GM12878 (cell line): ENCODE data around the gene NT5C1A. TPM values are rescaled to one million over a fixed set of nuclear protein-coding genes. Genes with fewer than 3 reads are reported as not detected.

Source experiments
- ATAC-seq: fragments of 200-7000 bp; cut with Tn5 transposase; 3 replicates; pipeline ENCODE4 v1.9.1; 2020; ENCODE audit warnings: mild to moderate bottlenecking, moderate library complexity
- BruUV-seq: library from RNA; stranded (reverse); fragments of 400-500 nt; replicated peaks from 2 replicates; lab custom pipeline; 2021; lab: Mats Ljungman, UMichigan
- CTCF ChIA-PET: fragments of 300-600 bp; sonication (Branson Sonifier 250); formaldehyde crosslinking; extraction: SDS; loops from one replicate; lab custom pipeline; 2021; ENCODE audit warnings: inconsistent platforms; lab: Yijun Ruan, JAX
- POLR2A ChIA-PET: fragments of 350-600 bp; formaldehyde crosslinking; extraction: SDS; loops from one replicate; lab custom pipeline; 2021; ENCODE audit warnings: inconsistent platforms; lab: Charles Lee
- RAD21 ChIA-PET: fragments of 300-600 bp; sonication (Branson Sonifier 250); formaldehyde crosslinking; loops from one replicate; lab custom pipeline; 2023; ENCODE audit warnings: antibody characterized with exemption; ENCODE audit not compliant: unreplicated experiment; lab: Charles Lee
- SMC1A ChIA-PET: fragments of 300-600 bp; sonication (Branson Sonifier 250); formaldehyde crosslinking; loops from one replicate; lab custom pipeline; 2023; ENCODE audit not compliant: unreplicated experiment, uncharacterized antibody; lab: Charles Lee
- DNase-seq: peaks from one replicate; pipeline ENCODE4 v3.0.0-alpha.2; 2011; ENCODE audit warnings: low read depth, low spot score
- FAIRE-seq: peaks from 3 replicates; lab custom pipeline; 2011; peaks lifted over from hg19 to GRCh38; lab: Jason Lieb, UNC
- H2AFZ ChIP-seq: 2 replicates; pipeline ENCODE4 v1.6.0; 2011; ENCODE audit warnings: low read depth, low read length, control low read depth; ENCODE audit not compliant: control insufficient read depth
- H3K27ac ChIP-seq: 2 replicates; pipeline ENCODE4 v1.5.1; 2011; ENCODE audit warnings: control low read depth; ENCODE audit not compliant: control insufficient read depth, insufficient read depth
- H3K27me3 ChIP-seq, 2 experiments: replicated peaks in 1 of 2; 2 replicates each; pipeline versions ENCODE4 v1.6.0 to v1.6.1; 2011; ENCODE audit warnings: low read length in 1 of 2; ENCODE audit not compliant: control insufficient read depth in 2 of 2, insufficient read depth in 2 of 2
- H3K36me3 ChIP-seq, 2 experiments: 2 replicates each; pipeline ENCODE4 v1.5.1; 2011; ENCODE audit warnings: low read length in 1 of 2; ENCODE audit not compliant: control insufficient read depth in 2 of 2, insufficient read depth in 2 of 2
- H3K4me1 ChIP-seq: 2 replicates; pipeline ENCODE4 v1.6.1; 2011; ENCODE audit warnings: mild to moderate bottlenecking, low read length, moderate library complexity, mixed read lengths; ENCODE audit not compliant: control insufficient read depth, insufficient read depth
- H3K4me2 ChIP-seq: 2 replicates; pipeline ENCODE4 v1.6.0; 2011; ENCODE audit warnings: control low read depth; ENCODE audit not compliant: control insufficient read depth, insufficient read depth
- H3K4me3 ChIP-seq: fragments of 200-600 bp; sonication (generic); 2 replicates; pipeline ENCODE4 v1.5.1; 2016
- H3K79me2 ChIP-seq: 2 replicates; pipeline ENCODE4 v1.6.0; 2011; ENCODE audit warnings: low read length; ENCODE audit not compliant: control insufficient read depth, insufficient read depth
- H3K9ac ChIP-seq: 2 replicates; pipeline ENCODE4 v1.8.0; 2011; ENCODE audit warnings: low read length, control low read depth, mixed read lengths; ENCODE audit not compliant: control insufficient read depth, insufficient read depth
- H3K9me3 ChIP-seq: replicated peaks from 3 replicates; pipeline ENCODE4 v1.5.1; 2011; ENCODE audit warnings: mild to moderate bottlenecking, low read length; ENCODE audit not compliant: control insufficient read depth, insufficient read depth
- H4K20me1 ChIP-seq: 2 replicates; pipeline ENCODE4 v1.6.0; 2011; ENCODE audit not compliant: control insufficient read depth, insufficient read depth
- BACH1 ChIP-seq: fragments of 450-650 bp; IDR thresholded peaks from 2 replicates; pipeline ENCODE4 v1.6.1; 2017; ENCODE audit warnings: mild to moderate bottlenecking, borderline replicate concordance
- EED ChIP-seq: sonication (generic); IDR thresholded peaks from 2 replicates; pipeline ENCODE4 v1.6.1; 2016; ENCODE audit warnings: antibody characterized with exemption, low read depth
- IKZF1 ChIP-seq: fragments of 450-650 bp; conservative IDR thresholded peaks from 2 replicates; pipeline ENCODE4 v1.6.1; 2017; ENCODE audit warnings: antibody characterized with exemption, mild to moderate bottlenecking
- KAT2A ChIP-seq: conservative IDR thresholded peaks from 2 replicates; pipeline ENCODE4 v1.6.1; 2011; ENCODE audit warnings: low read depth, low read length; ENCODE audit not compliant: control insufficient read depth
- MTA3 ChIP-seq: IDR thresholded peaks from 2 replicates; pipeline ENCODE4 v1.6.1; 2012; ENCODE audit warnings: low read length, inconsistent platforms, borderline replicate concordance
- ZNF274 ChIP-seq: IDR thresholded peaks from one replicate; pipeline ENCODE4 v1.8.0; 2011; ENCODE audit not compliant: insufficient read length, insufficient read depth
- WGBS: methylation state at CpG from one replicate; pipeline ENCODE4 v1.1.6; 2016; ENCODE audit warnings: low lambda C conversion rate; ENCODE audit not compliant: insufficient replicate concordance, insufficient coverage; ENCODE audit errors: missing lambda C conversion rate; 5-methylcytosine and 5-hydroxymethylcytosine counted together
- in situ Hi-C: fragments of 300-500 bp; cut with MboI; formaldehyde crosslinking; loops from 9 replicates; pipeline ENCODE4 v1.14.3; 2018; ENCODE audit warnings: mixed read lengths
- intact Hi-C: fragments of 100-400 bp; cut with micrococcal nuclease; formaldehyde crosslinking; loops from one replicate; pipeline ENCODE4 v1.14.2; 2022; ENCODE audit not compliant: unreplicated experiment
- polyA plus RNA-seq, 11 experiments: library from polyadenylated mRNA; depleted of rRNA in 4 of 11; unstranded in 6 of 11; stranded (reverse) in 5 of 11; fragments of >200 nt; fragmentation: Nextera tagmentation in 4 of 11; fragmentation: Illumina TruSeq in 1 of 11; extraction: Ambion mirVana in 4 of 11; extraction: Trizol in 1 of 11; gene quantifications; 1 replicate in 1 of 11; 2 replicates in 10 of 11; pipeline versions ENCODE4 v1.2.1 to v1.2.3, GENCODE V29; 2011 to 2016; ENCODE audit warnings: inconsistent platforms in 2 of 11, missing spikeins in 2 of 11, low read depth in 1 of 11
- total RNA-seq, 4 experiments: library from RNA; depleted of rRNA in 3 of 4; stranded (reverse); fragments of >200 nt in 3 of 4; fragmentation: Illumina TruSeq in 1 of 4; extraction: Trizol in 1 of 4; gene quantifications; 2 replicates each; pipeline versions ENCODE4 v1.2.1 to v1.2.3, GENCODE V29; 2013 to 2021

The NT5C1A gene
- total and polyA plus RNA-seq, 10 of the 15 experiments (the other 5 are each of a cell fraction or from before 2014, with no cell fraction given): 0.05 to 0.77 (median 0.22) TPM; not detected in 1

DNA sequence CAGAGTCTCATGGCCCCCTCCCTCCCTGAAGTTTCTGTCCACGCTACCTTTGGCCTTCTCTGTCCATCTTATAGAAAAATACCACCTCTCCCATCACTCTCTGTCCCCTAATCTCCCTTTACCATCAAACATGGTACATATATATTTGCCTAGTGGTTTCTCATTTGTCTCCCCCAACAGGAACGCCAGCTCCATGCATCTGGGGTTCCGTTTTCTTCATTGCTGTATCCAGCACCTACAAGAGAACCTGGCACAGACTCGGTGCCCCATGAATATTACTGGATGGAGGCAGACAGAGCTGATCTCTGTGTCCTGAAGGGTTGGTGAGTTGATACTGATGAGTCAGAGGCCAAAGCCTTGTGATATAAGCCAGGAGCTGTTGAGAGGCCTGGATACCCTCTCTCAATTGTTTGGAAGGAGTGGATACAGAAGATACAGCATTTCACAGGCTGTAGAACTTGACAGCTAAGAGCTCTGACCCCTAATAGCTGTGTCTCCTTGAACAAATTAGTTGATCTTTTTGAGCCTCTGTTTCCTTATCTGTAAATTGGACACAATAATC, 54.3 kb downstream of the NT5C1A start:
- Histone ChIP-seq H3K4me2 (no peak overlapping the region), H3K79me2 (no peaks in the 10 kb centered on the region), H3K27me3 (no peaks in the 10 kb centered on the region), H3K9me3 (no peaks in the 10 kb centered on the region), H4K20me1 (no peaks in the 10 kb centered on the region), H3K36me3 (no peaks in the 10 kb centered on the region), H2AFZ (no peak overlapping the region), H3K4me3 (no peak overlapping the region), H3K27ac (no peak overlapping the region), H3K9ac (no peak overlapping the region), H3K4me1 (no peaks in the 10 kb centered on the region)
- FAIRE-seq: no peak
- intact Hi-C loops (no loop called here), in situ Hi-C loops (no loop called here)
- WGBS: 45% methylated on average over 4 of the region's 4 CpGs
- BruUV-seq: no TSS peak
- TF ChIP-seq ZNF274: no peak
- TF ChIP-seq EED: no peak
- no peak for TF ChIP-seq IKZF1
- TF ChIP-seq MTA3: no peak
- no peak for ATAC-seq
- ChIA-PET RAD21 (no interaction called here), CTCF (interaction anchor here (1.4 to 2.3 kb wide), 3 partner anchors 7 to 11 kb away, joined by 3 to 8 read pairs (median 5); no protein-coding TSS in a partner anchor), SMC1A (interaction anchor here (1.4 kb wide), 1 partner anchor 11 kb away, joined by 5 read pairs; no protein-coding TSS in a partner anchor), POLR2A (no interaction called here)
- DNase-seq: no peak

DNA sequence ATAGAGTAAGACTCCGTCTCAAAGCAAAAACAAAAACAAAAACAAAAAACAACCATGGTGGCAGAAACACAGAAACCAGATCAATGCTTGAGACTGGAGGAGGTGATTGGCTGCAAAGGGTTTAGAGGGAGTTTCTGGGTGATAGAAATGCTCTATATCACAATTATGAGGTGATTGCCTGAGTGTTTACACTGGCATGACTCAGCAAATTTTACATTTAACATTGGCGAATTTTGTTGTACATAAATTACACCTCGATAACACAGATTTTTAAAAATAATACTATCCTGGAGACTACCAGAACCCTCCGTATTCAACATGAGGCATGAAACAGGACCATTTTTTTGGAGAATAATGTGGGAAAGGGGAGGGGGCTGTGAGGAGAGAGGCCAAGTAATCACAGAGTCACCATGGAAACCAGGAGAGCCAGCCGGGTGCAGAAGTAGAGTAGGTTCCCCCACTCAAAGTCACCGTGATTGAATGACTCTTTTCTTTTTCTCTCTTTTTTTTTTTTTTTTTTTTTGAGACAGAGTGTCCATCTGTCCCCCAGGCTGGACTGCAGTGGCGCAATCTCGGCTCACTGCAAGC, 56.7 kb downstream of the NT5C1A start:
- intact Hi-C loops (no loop called here), in situ Hi-C loops (no loop called here)
- no peak overlapping the region for H2AFZ ChIP-seq
- CTCF ChIA-PET: no interaction called here
- no peaks in the 10 kb centered on the region for H3K9me3 ChIP-seq
- DNase-seq (no peak), ATAC-seq (no peak), FAIRE-seq (no peak)
- no peaks in the 10 kb centered on the region for H4K20me1 ChIP-seq
- no peaks in the 10 kb centered on the region for H3K4me1 ChIP-seq
- H3K27ac ChIP-seq: no peak overlapping the region
- SMC1A ChIA-PET: no interaction called here
- no peaks in the 10 kb centered on the region for H3K27me3 ChIP-seq
- RAD21 ChIA-PET: no interaction called here
- POLR2A ChIA-PET: no interaction called here
- no peaks in the 10 kb centered on the region for H3K79me2 ChIP-seq
- no peak overlapping the region for H3K9ac ChIP-seq
- peak; percentile 79 for TF ChIP-seq BACH1
- no peak for TF ChIP-seq KAT2A
- no peaks in the 10 kb centered on the region for H3K36me3 ChIP-seq
- no TSS peak for BruUV-seq
- WGBS: 76% methylated on average over 5 of the region's 8 CpGs
- H3K4me3 ChIP-seq: no peak overlapping the region
- H3K4me2 ChIP-seq: no peak overlapping the region
